GM18498 (cell line): ENCODE results near the gene TRIM24.
A peak's percentile ranks its signal among the peaks of the same experiment; 100 is the strongest.
"Not testable (repeated sequence)": the region's sequence is repeated elsewhere in the genome, so short reads cannot be mapped to it uniquely, and the experiment has no call there.

Source experiments
- ATAC-seq: cut with Tn5 transposase; IDR thresholded peaks from one replicate; pipeline ENCODE4 v1.9.1; 2021; ENCODE audit warnings: mild to moderate bottlenecking, moderate library complexity; ENCODE audit not compliant: unreplicated experiment

TRIM24 gene

DNA sequence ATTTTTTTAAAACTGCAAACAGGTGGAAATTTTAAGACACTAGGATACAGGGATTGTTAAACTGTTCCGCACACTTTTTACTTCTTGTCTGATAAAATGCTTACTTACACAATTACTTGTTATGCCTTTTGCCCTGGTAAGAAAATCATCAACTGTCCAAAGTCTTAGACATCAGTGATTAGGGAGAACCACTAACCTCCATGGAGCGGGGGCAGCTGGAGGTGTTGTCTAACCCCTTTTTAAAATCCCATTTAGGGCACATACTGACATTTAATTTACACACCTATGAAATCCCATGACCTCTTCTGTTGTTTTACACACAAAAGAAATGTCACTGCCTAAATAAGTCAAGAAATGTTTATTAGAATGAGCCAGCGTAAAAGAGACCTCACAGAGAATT is 65.7 kb downstream of the TRIM24 start:
- no peak for ATAC-seq

DNA sequence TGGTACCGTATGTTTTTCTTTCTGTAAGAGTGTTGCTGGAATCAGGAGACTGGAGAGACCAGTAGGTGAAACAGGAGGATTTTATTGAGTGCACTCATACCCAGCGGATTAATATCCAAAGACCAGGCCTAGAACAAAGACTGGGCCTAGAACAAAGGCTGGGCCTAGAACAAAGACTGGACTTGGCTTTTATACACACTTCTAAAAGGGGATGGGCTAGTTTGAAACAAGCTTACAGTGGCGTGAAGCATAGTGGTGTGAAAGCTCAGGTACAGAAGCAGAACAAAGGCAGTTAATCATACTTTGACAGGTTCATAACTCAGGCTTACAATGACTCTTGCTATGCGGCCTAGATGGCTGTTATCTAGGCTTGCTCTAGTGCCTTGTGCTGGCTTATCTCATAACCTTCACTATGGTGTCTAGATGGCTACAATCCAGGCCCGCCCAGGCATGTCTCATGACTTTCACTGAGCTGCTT is 67.7 kb downstream of the TRIM24 start:
- ATAC-seq: no peak

DNA sequence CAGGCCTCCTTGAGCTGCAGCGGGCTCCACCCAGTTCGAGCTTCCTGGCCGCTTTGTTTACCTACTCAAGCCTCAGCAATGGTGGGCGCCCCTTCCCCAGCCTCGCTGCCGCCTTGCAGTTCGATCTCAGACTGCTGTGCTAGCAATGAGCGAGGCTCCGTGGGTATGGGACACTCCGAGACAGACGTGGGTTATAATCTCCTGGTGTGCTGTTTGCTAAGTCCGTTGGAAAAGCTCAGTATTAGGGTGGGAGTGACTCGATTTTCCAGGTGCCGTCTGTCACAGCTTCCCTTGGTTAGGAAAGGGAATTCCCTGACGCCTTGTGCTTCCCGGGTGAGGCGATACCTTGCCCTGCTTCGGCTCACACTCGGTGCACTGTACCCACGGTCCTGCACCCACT is 76.8 kb downstream of the TRIM24 start:
- ATAC-seq: not testable (repeated sequence)

DNA sequence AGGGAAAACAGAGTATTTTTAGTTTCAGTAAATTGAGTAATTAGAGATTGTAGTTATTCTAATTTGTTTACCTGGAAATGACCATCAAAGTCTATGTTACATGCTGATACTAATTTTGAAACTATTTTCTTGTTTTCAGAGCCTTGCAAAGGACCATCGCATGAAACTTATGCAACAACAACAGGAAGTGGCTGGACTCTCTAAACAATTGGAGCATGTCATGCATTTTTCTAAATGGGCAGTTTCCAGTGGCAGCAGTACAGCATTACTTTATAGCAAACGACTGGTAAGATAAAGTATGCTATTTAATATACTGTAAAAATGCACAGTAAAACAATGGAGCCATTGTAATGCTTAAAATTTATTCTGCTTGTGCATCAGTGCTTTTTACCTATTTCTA is 78.5 kb downstream of the TRIM24 start:
- peak; percentile 35 for ATAC-seq

DNA sequence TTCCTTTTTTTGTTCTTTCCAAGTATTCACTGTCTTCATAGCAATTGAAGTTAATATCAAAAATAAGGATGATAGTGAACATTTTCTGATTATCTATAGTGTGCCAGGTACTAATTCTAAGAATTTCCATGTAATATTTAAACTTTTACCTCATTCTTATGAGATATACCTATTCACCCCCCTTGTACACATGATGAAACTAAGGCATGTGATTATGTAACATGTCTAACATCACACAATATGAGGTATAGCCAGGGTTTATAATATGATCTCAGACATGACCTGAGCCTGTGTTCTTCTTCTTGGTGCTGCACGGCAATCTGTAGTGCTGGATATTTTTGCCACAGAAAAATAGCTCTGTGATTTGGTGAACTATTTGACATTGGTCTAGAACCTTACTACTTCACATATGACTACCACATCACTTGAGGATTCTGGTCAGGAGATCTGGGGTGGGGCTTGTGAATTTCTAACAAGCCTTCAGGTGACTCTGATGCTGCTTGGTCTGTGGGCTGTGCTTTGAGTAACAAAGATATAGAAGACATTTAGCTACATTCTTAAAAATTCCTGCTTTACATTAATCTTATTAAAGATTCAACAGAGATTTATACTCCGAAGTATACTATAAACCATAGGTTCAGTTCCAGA is 79.1 kb downstream of the TRIM24 start:
- no peak for ATAC-seq

DNA sequence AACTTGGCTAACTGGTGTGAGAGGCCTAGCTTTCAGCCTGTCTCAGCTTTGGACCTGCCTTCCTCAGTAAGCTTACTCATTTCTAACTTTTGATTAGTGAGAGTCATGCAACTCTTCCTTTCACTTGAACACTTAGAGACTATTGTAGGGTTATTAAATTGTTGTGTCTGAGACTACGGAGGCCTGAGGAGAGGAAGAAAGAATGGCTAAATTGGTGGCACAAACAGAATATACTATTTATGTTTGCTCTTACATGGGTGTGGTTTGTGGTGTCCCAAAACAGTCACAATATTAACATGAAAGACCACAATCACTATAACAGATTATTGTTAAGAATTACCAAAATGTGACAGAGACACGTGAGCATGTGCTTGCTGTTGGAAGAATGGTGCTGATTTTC is 82.1 kb downstream of the TRIM24 start:
- peak; percentile 94 for ATAC-seq

DNA sequence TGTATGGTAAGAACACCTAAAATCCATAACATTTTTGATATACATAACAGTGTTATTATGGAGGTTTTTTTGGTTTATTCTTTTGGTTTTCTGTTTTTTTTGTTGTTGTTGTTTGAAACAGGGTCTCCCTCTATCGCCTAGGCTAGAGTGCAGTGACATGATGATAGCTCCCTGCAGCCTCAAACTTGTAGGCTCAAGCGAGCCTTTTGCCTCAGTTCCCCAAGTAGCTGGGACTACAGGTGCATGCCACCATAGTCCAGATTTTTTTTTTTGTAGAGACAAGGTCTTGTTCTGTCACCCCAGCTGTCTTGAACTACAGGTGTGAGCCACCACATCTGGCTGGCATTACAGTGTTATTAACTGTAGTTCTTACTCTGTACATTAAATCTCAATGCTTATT is 83.7 kb downstream of the TRIM24 start:
- ATAC-seq: no peak

DNA sequence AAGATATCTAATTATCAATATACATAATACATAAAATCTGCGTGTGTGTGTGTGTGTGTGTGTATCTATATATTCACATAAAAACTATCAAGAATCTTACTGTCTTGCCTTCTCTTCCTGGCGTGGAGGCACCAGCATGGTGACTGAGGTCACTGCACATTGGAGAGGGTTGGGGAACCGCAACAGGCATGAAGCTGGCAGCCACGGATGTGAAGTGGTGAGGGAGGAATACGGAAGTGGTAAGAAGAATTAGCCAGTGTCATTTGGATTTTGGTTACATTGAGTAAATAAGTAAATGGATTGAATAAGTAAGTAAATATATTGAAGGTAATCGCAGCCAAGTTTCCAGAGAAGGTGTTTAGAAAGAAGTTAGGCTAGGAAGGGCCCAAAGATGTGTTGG is 85.1 kb downstream of the TRIM24 start:
- no peak for ATAC-seq

DNA sequence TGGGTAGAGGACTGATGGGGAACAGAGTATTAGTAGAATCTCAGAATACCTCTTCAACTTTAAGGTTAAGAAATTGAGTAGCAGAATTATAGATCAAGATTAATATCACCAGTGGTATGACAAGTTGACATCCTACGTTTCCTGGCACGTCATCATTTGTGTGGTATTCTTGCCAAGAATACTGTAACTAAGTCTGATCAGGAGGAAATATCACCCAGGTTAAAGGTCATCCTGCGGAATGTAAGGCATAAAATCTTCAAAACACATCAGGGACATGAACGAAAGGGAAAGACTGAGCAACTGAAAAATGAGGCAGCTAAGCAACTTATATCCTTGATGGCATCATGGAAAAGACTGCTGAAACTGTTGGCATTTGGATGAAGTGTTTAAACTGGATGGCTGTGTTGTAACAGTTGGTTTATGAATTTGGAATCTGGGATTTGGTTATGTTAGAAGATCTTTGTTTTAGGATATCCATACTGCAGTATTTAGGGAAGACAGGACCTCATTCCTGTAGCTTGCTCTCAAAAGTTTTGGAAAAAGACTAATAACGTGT is 86.1 kb downstream of the TRIM24 start:
- no peak for ATAC-seq

DNA sequence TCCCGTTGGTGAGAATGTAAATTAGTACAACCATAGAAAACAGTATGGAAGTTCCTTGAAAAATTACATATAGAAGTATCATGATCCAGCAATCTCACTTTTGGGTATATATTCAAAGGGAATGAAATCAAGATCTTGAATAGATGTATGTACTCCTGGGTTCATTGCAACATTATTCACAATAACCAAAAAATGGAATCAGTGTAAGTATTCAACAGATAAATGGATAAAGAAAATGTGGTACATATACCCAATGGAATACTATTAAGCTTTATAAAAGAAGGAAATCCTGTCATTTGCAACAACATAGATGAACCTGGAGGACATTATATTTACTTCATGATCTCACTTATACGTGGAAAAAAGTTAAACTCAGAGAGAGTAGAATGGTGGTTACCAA is 86.8 kb downstream of the TRIM24 start:
- ATAC-seq: no peak

DNA sequence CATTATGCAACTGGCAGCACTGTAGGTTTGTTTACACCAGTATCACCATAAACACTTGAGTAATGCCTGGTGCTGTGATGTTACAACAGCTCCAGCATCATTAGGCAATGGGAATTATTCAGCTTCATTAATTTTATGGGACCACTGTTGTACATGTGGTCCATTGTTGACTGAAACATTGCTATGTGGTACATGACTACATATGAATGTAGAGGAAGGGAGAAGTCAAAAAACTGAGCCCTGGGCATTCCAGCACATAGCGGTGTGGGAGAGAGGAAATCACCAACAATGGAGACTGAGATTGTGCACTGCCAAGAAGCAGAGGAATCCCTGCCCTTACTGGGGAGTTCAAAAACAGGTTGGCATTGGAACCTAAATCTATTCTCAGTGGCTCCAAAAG is 89.0 kb downstream of the TRIM24 start:
- no peak for ATAC-seq

DNA sequence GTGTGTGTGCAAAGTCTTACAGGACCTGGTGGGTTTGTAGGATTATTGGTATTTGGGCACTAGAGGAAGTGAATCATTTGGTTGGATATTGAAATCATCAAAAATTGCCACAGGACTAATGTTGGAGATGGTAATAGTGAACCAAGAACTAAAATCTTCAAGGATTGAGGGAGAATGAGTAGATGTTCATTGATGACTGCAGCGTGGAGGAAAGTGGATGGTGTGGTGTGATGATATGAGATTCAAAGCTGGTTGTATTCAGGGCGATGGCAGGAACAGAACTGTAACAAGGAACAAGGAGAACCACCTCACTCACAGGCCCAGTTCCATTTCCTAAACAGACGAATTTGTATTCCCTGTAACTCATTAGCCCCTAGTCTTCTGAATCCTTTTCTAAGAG is 90.3 kb downstream of the TRIM24 start:
- ATAC-seq: no peak

DNA sequence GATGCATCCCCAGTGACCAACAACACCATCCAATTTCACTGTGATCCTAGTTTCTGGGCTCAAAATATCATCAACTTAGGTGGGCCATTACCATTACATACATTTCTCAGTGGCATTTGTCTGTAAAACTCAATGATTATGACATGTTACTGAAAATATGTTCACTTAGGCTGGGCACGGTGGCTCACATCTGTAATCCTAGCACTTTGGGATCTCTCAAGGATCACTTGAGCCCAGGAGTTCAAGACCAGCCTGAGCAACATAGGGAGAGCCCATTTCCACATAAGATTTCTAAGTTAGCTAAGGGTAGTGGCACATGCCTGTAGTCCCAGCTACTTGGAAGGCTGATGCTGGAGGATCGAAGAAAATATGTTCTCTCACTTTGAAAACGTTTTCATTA is 91.0 kb downstream of the TRIM24 start:
- ATAC-seq: no peak

DNA sequence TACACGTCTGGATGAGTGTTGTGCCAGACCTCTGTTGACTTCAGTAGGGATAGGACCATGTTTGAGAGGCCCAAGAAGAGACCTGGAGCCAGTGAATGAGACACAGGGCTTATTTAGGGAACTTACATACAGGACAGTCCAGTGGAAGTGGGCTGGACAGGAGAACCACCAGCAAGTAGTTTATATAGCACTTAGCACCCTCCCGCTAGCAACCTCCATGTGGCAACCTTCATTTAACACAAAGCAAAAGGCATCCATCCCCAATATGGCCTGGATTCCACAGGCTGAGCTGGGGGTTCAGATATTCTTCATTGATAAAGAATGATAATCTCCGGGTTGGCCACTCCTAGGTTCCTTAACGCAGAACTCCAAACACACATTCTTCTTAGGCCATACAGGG is 93.7 kb downstream of the TRIM24 start:
- ATAC-seq: no peak

DNA sequence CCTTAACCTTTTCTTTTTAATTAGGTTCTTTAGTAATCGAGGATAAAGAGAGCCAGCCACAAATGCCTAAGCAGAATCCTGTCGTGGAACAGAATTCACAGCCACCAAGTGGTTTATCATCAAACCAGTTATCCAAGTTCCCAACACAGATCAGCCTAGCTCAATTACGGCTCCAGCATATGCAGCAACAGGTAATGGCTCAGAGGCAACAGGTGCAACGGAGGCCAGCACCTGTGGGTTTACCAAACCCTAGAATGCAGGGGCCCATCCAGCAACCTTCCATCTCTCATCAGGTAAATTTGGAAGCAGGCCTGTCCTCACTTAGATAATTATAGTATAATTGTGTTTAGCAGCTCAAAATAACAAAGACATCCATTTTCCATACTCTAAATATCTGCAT is 94.6 kb downstream of the TRIM24 start:
- no peak for ATAC-seq

DNA sequence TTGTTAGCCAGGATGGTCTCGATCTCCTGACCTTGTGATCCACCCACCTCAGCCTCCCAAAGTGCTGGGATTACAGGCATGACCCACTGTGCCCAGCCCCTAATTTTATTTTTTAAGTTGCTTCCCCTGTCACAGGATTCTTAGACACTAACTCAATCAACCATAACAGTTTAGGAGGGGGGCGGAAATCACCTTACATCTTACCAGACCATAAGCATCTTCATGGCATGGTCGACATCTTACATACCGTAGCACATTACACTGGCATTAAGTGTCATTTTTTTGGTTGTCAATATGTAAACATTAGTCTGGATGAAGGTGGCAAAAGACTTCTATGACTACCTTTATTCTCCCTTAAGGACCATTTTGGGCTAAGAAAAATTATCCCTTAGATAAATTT is 95.6 kb downstream of the TRIM24 start:
- no peak for ATAC-seq

DNA sequence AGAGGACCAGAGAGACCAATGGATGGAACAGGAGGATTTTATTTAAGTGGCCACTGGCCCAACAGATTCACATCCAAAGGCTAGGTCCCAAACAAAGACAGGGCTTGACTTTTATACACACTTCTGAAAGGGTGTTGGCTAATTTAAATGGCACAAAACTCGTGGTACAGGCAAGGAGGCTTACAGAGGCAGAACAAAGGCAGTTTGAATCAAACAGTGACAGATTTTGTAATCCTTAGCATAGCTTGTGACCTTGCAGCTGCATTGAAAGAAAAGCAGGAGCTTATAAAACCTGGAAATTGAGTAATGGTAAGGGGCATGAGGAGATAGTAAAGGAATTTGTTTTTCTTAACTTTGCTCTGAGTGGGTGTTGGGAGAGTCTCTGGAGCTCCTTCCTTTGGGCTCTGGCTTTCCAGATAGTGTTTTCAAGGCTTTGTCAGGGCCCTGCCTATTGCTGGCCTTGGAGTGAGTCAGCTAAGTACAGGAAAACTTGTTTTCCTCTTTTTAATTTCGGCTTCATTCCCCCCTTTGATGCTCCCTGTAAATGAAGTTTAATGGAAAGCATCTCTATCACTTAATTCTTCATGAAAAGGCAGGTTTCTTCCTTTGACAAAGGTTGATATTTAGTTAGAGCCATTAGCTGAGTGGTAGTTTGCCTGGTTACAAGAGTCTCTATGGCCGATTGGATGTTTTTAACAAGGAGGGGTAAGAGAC is 96.9 kb downstream of the TRIM24 start:
- ATAC-seq: no peak

DNA sequence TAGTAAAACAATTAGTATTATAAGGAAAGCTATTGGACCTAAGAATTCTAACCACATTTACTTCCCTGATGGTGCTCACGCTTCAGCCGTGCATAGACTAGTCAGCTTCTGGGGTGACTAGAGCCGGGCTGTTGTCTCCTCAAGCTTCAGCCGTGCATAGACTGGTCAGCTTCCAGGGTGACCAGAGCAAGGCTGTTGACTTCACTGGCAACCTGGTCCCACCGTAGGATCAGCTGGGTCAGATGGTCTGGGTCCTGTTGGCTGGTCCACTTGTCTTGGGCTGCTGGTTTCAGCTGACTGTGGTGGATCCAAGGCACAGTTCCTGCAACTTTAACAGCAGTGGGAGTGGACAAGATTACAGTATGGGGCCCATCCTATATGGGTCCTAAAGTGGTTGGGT is 99.4 kb downstream of the TRIM24 start:
- no peak for ATAC-seq

DNA sequence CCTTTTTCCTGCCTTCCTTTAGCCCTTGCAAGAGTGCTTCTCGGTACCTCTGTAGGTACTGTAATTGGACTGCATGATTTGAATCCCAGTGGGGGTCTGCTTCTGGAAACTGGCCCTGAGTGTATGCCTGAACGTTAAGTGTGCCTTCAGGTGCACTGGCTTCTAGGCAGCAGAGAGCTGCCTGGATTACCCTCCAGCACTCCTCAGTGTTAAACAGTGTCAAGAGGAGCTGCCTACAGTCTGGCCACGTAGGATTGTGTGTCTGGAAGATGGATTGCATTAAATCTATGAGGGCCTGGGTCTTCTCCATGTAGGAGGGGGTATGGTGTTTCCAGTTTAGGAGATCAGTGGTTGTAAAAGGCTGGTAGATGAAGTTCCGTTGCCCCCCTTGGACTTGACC is 103.7 kb downstream of the TRIM24 start:
- no peak for ATAC-seq

DNA sequence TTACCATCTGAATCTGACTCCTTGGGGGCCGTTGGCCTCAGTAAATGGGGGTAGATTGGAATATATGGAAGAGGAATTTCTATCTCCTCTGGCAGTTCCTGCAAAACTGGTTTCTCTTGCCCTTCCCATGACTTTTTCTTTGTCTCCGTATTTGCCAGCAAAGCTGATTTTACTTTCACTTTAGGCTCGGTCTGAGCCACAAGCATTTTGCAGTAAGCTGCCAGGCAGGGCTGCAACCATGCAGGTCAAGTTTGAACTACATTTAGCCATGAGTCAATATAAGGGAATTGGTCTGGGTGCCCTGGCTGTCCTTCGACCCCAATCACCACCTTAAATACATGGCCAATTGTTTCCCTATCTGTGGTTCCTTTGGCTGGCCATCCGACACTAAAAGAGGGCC is 104.3 kb downstream of the TRIM24 start:
- no peak for ATAC-seq

DNA sequence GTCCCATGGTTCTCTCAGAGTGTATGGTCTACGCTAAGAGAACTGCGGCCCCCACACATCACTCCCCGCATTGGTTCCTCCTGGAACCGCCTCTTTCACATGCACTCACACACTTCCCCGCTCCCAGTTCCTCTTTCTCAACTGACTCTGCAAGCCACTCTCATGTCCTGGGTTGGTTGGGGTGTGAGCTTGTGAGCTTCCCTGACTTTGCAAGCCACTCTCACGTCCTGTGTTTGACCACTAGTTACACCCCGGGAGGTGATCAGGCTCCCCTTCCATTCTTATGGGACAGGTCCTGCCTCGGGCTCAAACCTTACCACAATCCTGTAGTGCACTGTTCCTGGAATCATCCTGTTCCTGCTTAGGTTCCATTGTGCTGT is 105.0 kb downstream of the TRIM24 start:
- ATAC-seq: no peak

DNA sequence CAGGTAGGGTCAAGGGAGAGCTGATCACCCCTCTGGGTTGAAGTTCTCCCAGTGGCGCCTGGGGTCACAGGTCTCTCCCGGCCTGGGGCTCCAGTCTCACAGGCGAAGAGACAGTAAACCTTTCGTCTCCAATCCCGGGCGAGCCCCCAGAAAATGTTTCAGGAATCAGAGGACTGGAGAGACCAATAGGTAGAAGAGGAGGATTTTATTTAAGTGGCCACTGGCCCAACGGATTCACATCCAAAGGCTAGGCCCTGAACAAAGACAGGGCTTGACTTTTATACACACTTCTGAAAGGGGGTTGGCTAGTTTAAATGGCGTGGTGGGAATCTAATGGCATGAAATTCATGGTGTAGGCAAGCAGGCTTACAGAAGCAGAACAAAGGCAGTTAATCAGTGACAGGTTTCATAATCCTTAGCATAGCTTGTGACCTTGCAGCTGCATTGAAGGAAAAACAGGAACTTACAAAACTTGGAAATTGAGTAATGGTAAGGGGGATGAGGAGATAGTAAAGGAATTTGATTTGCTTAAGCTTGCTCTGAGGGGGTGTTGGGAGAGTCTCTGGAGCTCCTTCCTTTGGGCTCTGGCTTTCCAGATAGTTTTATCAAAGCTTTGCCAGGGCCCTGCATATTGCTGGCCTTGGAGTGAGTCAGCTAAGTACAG is 105.5 kb downstream of the TRIM24 start:
- ATAC-seq: no peak
